Lung (tissue), 12 donors: Measurements from ENCODE around the gene RSRP1. TPM values are rescaled to one million over a fixed set of nuclear protein-coding genes. Genes with fewer than 3 reads are reported as not detected.

ENCODE experiments used
- ATAC-seq: fragments of 200-7000 bp; cut with Tn5 transposase; one replicate; pipeline ENCODE4 v1.9.1; 2020; ENCODE audit warnings: moderate number of reproducible peaks; ENCODE audit not compliant: insufficient read depth, low FRiP score
- DNase-seq, 3 donors: peaks; one replicate each; pipeline ENCODE4 v3.0.0-alpha.2; 2013 to 2017
- H3K27ac ChIP-seq, 2 donors: one replicate each; pipeline ENCODE4 v1.5.1; 2013; ENCODE audit warnings: mild to moderate bottlenecking in 2 of 2, moderate library complexity in 2 of 2, control low read depth in 1 of 2, inconsistent platforms in 1 of 2, low read depth in 1 of 2, low read length in 1 of 2
- H3K27me3 ChIP-seq, 3 donors: one replicate each; pipeline ENCODE4 v1.5.1; 2013; ENCODE audit warnings: low read length in 2 of 3; ENCODE audit not compliant: control insufficient read depth in 3 of 3, insufficient read depth in 3 of 3
- H3K36me3 ChIP-seq, 4 donors: one replicate each; pipeline ENCODE4 v1.5.1; 2013; ENCODE audit warnings: low read length in 4 of 4, mild to moderate bottlenecking in 1 of 4, moderate library complexity in 1 of 4; ENCODE audit not compliant: control insufficient read depth in 4 of 4, insufficient read depth in 4 of 4
- H3K4me1 ChIP-seq, 5 donors: one replicate each; pipeline ENCODE4 v1.5.1; 2013; ENCODE audit warnings: low read length in 5 of 5, mild to moderate bottlenecking in 2 of 5, moderate library complexity in 1 of 5; ENCODE audit not compliant: control insufficient read depth in 5 of 5, insufficient read depth in 5 of 5
- H3K4me3 ChIP-seq: one replicate; pipeline ENCODE4 v1.5.1; 2013; ENCODE audit warnings: mild to moderate bottlenecking, control low read depth, moderate library complexity
- H3K9ac ChIP-seq, 2 donors: one replicate each; pipeline ENCODE4 v1.5.1; 2013; ENCODE audit warnings: low read length in 2 of 2, control low read depth in 1 of 2; ENCODE audit not compliant: insufficient read depth in 1 of 2
- H3K9me3 ChIP-seq, 4 donors: one replicate each; pipeline ENCODE4 v1.5.1; 2013; ENCODE audit warnings: low read length in 3 of 4, mild to moderate bottlenecking in 1 of 4, moderate library complexity in 1 of 4; ENCODE audit not compliant: control insufficient read depth in 4 of 4, insufficient read depth in 3 of 4
- WGBS, 2 donors: extraction: QIAGEN DNeasy Blood & Tissue Kit; methylation state at CpG; one replicate each; pipeline ENCODE4 v1.1.7; 2013; 5-methylcytosine and 5-hydroxymethylcytosine counted together
- polyA plus RNA-seq, 2 donors: library from polyadenylated mRNA; stranded (reverse); fragments of 200-250 nt; gene quantifications; one replicate each; pipeline ENCODE4 v1.2.1, GENCODE V29; 2013
- total RNA-seq, 2 donors: library from RNA; depleted of rRNA in 1 of 2; stranded (reverse); fragments of >200 nt in 1 of 2; gene quantifications; one replicate each; pipeline ENCODE4 v1.2.1, GENCODE V29; 2014 to 2021
- TF ChIP-seq, protein P1 (sequence below): IDR thresholded peaks from 2 replicates; pipeline ENCODE4 v1.5.1; 2012; ENCODE audit warnings: mild to moderate bottlenecking; ENCODE audit errors: control extremely low read depth, extremely low read depth
- donor health status: control.
- donor health status: control.
- donor health status: Bipolar disorder and iron deficiency.
- donor health status: healthy.
- donor health status: DM: yes; HTN: yes; CAD: no.

Gene RSRP1
- total and polyA plus RNA-seq, 4 donors, result 72.6 to 364 (median 157) TPM

DNA sequence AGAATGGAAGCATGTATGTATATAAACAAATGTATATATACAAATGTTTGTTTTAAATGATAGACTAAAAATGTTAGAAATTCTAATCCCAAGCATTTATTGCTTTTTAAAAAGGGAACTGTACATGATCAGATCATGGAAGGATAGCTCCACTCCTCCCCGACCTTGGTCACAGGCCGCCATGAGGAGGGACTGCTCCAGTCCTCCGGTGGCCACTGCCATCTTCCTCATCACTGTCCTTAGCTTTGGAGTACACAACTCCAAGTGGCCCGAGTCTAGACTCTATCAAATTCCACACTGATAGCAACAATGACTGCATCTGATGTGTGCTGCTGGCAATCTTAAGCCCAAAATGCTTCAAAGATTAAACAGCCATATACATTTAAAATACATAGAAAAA is 24.6 kb downstream of the RSRP1 start:
- H3K9me3 ChIP-seq, result no peaks in the 10 kb centered on the region
- H3K9ac ChIP-seq, result no peak overlapping the region
- TF ChIP-seq, protein P1, sequence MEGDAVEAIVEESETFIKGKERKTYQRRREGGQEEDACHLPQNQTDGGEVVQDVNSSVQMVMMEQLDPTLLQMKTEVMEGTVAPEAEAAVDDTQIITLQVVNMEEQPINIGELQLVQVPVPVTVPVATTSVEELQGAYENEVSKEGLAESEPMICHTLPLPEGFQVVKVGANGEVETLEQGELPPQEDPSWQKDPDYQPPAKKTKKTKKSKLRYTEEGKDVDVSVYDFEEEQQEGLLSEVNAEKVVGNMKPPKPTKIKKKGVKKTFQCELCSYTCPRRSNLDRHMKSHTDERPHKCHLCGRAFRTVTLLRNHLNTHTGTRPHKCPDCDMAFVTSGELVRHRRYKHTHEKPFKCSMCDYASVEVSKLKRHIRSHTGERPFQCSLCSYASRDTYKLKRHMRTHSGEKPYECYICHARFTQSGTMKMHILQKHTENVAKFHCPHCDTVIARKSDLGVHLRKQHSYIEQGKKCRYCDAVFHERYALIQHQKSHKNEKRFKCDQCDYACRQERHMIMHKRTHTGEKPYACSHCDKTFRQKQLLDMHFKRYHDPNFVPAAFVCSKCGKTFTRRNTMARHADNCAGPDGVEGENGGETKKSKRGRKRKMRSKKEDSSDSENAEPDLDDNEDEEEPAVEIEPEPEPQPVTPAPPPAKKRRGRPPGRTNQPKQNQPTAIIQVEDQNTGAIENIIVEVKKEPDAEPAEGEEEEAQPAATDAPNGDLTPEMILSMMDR, result no peak
- no peaks in the 10 kb centered on the region for H3K27me3 ChIP-seq
- no peak overlapping the region for H3K4me3 ChIP-seq
- ATAC-seq (no peak), DNase-seq (no peak)
- H3K4me1 ChIP-seq, result no peaks in the 10 kb centered on the region
- no peak overlapping the region for H3K27ac ChIP-seq
- WGBS, 2 donors, result 94 to 95% methylated on average over 4 of the region's 4 CpGs
- peaks cover 10 to 32% (median 23%) of the 10 kb centered on the region in 4 donors for H3K36me3 ChIP-seq

GRCh38 chr1:25220666-25221065 is 26.6 kb downstream of the RSRP1 start:
- no peak overlapping the region for H3K27ac ChIP-seq
- no peaks in the 10 kb centered on the region for H3K9me3 ChIP-seq
- 92 to 95% methylated on average over 3 of the region's 3 CpGs for WGBS, 2 donors
- no peak overlapping the region for H3K4me3 ChIP-seq
- TF ChIP-seq, protein P1, result no peak
- H3K4me1 ChIP-seq, result no peaks in the 10 kb centered on the region
- H3K36me3 ChIP-seq, result peaks cover 5 to 17% (median 14%) of the 10 kb centered on the region in 4 donors
- ATAC-seq (no peak), DNase-seq (no peak)
- H3K9ac ChIP-seq, result no peak overlapping the region
- no peaks in the 10 kb centered on the region for H3K27me3 ChIP-seq

DNA sequence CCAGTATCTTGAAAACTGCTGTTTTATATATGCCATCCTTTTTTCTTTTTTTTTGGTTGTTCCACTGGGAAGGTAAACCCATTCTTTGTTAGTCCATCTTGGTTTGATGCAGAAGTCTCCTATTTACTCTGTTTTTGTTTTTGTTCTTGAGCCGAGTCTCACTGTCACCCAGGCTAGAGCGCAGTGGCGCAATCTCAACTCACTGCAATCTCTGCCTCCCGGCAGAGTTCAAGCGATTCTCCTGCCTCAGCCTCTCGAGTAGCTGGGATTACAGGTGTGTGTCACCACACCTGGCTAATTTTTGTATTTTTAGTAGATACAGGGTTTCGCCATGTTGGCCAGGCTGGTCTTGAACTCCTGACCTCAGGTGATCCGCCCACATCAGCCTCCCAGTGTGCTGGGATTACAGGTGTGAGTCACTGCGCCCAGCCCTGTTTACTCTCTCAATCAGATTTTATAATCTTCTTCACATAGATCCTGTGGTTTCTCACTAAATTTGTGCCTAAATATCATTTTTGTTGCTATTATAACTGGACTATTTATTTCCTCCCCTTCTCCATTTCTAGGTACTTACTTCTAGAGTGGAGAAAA is 27.5 kb downstream of the RSRP1 start:
- Histone ChIP-seq H3K4me1 (no peaks in the 10 kb centered on the region), H3K9me3 (no peaks in the 10 kb centered on the region), H3K9ac (no peak overlapping the region), H3K27me3 (no peaks in the 10 kb centered on the region), H3K36me3 (peaks cover 5 to 15% (median 13%) of the 10 kb centered on the region in 4 donors), H3K27ac (no peak overlapping the region), H3K4me3 (no peak overlapping the region)
- TF ChIP-seq, protein P1, result no peak
- DNase-seq (no peak), ATAC-seq (no peak)
- WGBS, 2 donors, result 94 to 96% methylated on average over 9 of the region's 9 CpGs

- no peak for DNase-seq
- Histone ChIP-seq H3K27me3 (no peaks in the 10 kb centered on the region), H3K27ac (no peak overlapping the region), H3K4me1 (no peaks in the 10 kb centered on the region), H3K36me3 (peaks cover 4 to 6% (median 5%) of the 10 kb centered on the region in 4 donors), H3K9ac (no peak overlapping the region), H3K4me3 (no peak overlapping the region), H3K9me3 (no peaks in the 10 kb centered on the region)
- TF ChIP-seq, protein P1, result no peak
- 89 to 91% methylated on average over 8 of the region's 8 CpGs for WGBS, 2 donors
- ATAC-seq, result no peak
These were observed 29.5 kb downstream of the RSRP1 start for GRCh38 chr1:25217598-25218232.
